SH-SY5Y (cell line): Measurements from ENCODE around the gene ALDH3A1.

Experiments used
- GATA2 ChIP-seq: IDR thresholded peaks from 2 replicates; pipeline ENCODE4 v1.6.1; 2011; ENCODE audit warnings: mild to moderate bottlenecking, low read depth, low read length
- GATA3 ChIP-seq: IDR thresholded peaks from 2 replicates; pipeline ENCODE4 v1.6.1; 2011; ENCODE audit warnings: low read depth, mild to moderate bottlenecking, low read length, moderate library complexity

- no peak for TF ChIP-seq GATA2
- TF ChIP-seq GATA3: no peak
These were observed 2.7 kb upstream of the ALDH3A1 start for GRCh38 chr17:19750835-19751234.
